ENCODE measurements around the gene UTF1.
A peak's percentile ranks its signal among the peaks of the same experiment; 100 is the strongest.

Gene UTF1

GRCh38 chr10:133247681-133248333 is 17.8 kb downstream of the UTF1 start:
- DNase-seq (ENCODE audit: low spot score), result no peak

- no peak for DNase-seq (ENCODE audit: low spot score)
Measured at GRCh38 chr10:133248334-133248715, 18.3 kb downstream of the UTF1 start.

DNA sequence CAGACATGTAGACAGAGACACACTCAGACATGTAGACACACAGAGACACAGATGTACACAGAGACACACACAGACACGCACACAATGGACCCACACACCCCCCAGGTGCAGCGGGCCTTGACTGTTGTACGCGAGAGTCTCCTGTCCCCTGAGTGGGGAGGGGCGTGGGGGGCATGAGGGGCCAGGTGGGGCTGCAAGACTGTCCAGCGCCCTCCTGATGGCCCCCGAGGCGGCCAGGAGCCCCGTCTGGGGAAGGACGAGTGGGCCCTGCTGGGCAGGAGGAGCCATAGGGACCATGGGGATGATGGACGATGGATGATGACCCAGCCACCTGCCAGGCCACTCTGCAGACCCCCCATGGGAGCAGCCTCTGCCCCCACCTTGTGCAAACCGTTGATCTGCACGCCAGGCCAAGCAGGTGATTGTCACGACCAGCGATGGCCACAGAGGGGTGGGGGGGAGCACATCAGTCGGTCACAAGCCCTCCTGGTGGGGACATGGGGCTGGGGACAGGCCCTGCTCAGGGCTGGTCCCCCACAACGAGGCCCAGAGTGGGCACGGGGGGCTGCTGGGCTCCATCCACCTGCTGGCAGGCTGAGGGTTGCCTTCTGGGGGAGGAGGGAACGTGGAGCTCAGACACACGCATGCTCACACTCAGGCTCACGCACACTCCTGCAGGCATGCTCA is 19.2 kb downstream of the UTF1 start:
- no peak for DNase-seq (ENCODE audit: low spot score)

GRCh38 chr10:133249975-133250754 is 20.1 kb downstream of the UTF1 start:
- no peak for DNase-seq (ENCODE audit: low spot score)

GRCh38 chr10:133251388-133252222 is 21.6 kb downstream of the UTF1 start:
- no peak for DNase-seq (ENCODE audit: low spot score)

DNA sequence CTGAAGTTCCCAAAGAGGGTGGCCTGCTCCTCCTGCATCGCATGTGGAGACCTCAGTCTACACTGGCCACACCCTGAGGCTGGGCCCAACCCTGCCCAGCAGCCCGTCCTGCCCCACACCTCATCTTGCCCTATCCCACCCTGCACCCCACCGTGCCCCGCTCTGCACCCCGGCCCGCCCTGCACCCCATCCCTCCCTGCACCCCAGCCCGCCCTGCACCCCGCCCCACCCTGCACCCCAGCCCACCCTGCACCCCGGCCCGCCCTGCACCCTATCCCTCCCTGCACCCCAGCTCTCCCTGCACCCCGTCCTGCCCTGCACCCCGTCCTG is 22.2 kb downstream of the UTF1 start:
- DNase-seq (ENCODE audit: low spot score), result no peak

GRCh38 chr10:133253361-133253955 is 23.4 kb downstream of the UTF1 start:
- DNase-seq (ENCODE audit: low spot score), result no peak

GRCh38 chr10:133254421-133255120 is 24.6 kb downstream of the UTF1 start:
- no peak for DNase-seq (ENCODE audit: low spot score)

- no peak for DNase-seq (ENCODE audit: low spot score)
Measured at GRCh38 chr10:133255323-133255722, 25.3 kb downstream of the UTF1 start.

- no peak for DNase-seq (ENCODE audit: low spot score)
Measured at GRCh38 chr10:133257489-133258065, 27.6 kb downstream of the UTF1 start.

DNA sequence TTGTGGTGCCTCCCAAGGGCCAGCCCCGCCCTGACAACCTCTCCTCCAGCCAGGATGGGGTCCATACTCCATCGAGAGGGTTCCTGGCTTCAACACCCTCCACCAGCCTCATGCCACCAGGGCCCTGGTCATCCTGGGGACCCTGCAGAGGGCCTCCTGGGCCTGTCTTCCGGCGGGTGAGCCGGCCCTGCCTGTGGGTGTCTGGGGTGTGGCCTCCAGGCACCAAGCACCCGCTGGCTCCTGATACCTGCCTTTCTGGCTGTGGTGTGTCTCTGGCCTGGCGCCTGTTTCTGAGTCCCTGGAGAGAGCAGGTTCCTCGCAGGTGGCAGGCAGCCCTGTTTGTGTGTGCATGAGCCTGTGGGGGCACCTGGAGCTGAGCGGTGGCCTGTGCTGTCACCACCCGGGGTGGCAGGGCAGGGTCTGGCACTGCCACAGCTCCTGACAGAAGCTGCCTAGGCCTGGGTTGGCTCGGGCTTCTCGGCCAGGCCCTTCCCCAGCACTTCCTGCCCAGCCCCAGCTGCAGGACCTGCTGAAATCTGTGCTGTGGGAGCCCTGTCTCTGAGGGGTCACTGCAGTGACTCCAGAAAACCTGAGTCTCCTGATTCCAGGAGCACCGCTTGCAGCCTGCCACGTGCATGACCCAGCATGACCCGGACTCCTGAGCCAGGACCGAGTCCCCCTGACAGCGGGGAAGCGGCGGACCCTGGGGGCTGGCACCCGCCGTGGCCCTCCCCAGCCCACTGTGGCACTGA is 28.2 kb downstream of the UTF1 start:
- no peak for DNase-seq (ENCODE audit: low spot score)

- DNase-seq (ENCODE audit: low spot score), result peak; percentile 34
Measured at GRCh38 chr10:133258818-133259601, 29.0 kb downstream of the UTF1 start.

DNA sequence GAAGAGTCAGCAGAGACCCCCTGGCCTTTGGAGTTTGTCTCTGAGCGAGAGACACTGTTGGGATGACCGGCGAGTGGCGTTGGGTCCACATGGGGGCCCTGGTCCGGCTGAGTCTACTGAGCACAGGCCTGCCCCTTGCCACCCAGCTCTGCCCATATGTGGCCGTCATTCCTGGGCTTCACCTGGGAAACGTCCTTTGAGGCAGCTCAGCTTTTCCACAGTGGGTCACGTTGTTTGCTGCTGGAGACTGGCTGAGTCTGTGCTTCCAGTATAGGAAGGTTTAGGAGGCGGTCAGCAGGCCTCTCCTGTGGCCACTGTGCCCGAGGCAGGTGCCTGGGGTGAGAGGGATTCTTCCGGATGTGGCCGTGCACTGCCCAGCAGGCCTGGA is 29.6 kb downstream of the UTF1 start:
- DNase-seq (ENCODE audit: low spot score), result no peak

DNA sequence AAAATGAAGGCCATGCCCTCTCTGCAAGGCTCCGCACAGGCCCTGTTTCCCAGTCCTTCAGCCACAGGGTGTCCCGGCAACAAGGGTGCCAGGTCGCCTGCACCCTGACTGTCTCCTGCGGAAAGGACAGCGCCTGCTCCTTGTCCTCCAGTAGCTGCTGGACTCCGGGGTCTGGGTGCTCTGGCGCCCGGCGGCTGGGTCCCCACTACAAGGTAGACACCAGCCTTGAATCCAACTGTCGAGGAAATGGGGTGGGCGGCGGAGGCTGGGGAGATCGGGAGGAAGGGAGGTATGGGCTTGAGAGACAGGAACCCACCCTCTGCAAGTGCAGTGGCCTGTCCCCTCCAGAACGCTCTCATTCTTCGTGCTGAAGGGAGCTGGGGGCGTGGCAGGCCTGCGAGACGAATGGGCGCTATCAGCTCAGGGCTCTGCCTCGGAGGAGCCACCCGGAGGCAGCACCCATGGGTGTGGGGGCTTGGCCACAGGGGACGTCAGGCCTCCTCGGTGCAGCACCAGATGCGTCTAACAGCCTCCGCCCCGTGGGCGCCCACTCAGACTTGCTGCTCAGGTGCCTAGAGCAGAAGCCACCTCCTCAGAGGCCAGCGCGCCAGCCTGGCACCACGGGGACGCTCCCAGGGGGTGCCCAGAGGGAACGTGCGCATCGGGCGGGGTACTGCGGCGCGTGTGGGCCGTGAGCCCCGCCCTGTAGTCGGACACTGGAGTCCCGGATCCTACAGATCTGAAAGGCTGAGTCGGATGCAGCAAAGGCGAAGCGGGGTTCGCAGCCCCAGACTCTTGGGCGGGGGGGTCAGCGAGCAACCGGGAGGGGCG is 31.1 kb downstream of the UTF1 start:
- DNase-seq (ENCODE audit: low spot score), result peak; percentile 41

DNA sequence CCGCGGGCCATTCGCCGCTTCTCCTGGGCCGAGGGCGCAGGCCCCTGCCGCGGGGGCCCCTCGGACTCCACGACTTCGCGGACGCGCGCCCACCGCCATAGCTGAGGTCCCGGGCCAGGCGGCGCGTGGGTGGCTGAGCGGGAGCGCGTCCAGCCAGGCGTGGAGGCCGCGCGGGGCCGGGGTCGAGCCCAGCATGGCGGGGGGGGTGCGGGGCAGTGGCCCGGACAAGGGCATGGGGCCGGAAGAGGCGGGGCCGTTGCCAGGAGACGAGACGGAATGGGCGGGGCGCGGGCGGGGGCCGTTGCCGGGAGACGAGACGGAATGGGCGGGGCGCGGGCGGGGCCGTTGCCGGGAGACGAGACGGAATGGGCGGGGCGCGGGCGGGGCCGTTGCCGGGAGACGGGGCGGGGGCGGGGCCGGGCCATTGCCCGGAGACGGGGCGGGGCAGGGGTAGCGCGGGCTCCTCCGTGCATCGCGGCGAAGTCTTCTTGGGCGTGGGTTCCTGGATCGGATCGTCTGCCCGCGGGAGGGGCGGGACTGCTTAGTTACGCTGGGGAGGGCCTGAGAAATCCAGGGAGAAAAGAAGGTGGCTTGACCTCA is 31.8 kb downstream of the UTF1 start:
- peak; percentile 74 for DNase-seq (ENCODE audit: low spot score)

GRCh38 chr10:133262696-133263095 is 32.7 kb downstream of the UTF1 start:
- no peak for DNase-seq (ENCODE audit: low spot score)

GRCh38 chr10:133263674-133264073 is 33.7 kb downstream of the UTF1 start:
- DNase-seq (ENCODE audit: low spot score), result no peak

GRCh38 chr10:133264461-133264860 is 34.4 kb downstream of the UTF1 start:
- no peak for DNase-seq (ENCODE audit: low spot score)

All from putamen (tissue), 1 donor.